GM04503 (cell line): ENCODE data around the gene SPTB.

Experiments
- DNase-seq: peaks from one replicate; pipeline ENCODE4 v3.0.0-alpha.2; 2012; ENCODE audit warnings: low read depth

SPTB gene

GRCh38 chr14:64885559-64885958, 5.9 kb upstream of the SPTB start:
- DNase-seq, result no peak

GRCh38 chr14:64880221-64881121, 764 bp upstream of the SPTB start:
- no peak for DNase-seq

GRCh38 chr14:64878837-64879634, 671 bp downstream of the SPTB start:
- DNase-seq, result no peak

GRCh38 chr14:64877846-64878245, 1.9 kb downstream of the SPTB start:
- no peak for DNase-seq

GRCh38 chr14:64875350-64875749, 4.4 kb downstream of the SPTB start:
- DNase-seq, result no peak

GRCh38 chr14:64873506-64874219, 6.0 kb downstream of the SPTB start:
- DNase-seq, result peak; percentile 5

- no peak for DNase-seq
These were observed 8.4 kb downstream of the SPTB start for GRCh38 chr14:64871344-64871743.

GRCh38 chr14:64870160-64870559, 9.5 kb downstream of the SPTB start:
- no peak for DNase-seq

GRCh38 chr14:64868841-64869240, 10.9 kb downstream of the SPTB start:
- no peak for DNase-seq

GRCh38 chr14:64868379-64868778, 11.3 kb downstream of the SPTB start:
- DNase-seq, result no peak

- DNase-seq, result no peak
These were observed 12.5 kb downstream of the SPTB start for GRCh38 chr14:64867182-64867581.

GRCh38 chr14:64865992-64866391, 13.7 kb downstream of the SPTB start:
- no peak for DNase-seq

- DNase-seq, result no peak
These were observed 14.6 kb downstream of the SPTB start for GRCh38 chr14:64865109-64865508.

- DNase-seq, result no peak
These were observed 15.4 kb downstream of the SPTB start for GRCh38 chr14:64864258-64864657.

- no peak for DNase-seq
These were observed 17.8 kb downstream of the SPTB start for GRCh38 chr14:64861916-64862315.

GRCh38 chr14:64860039-64860438, 19.7 kb downstream of the SPTB start:
- no peak for DNase-seq

GRCh38 chr14:64857979-64858744, 21.5 kb downstream of the SPTB start:
- DNase-seq, result no peak

GRCh38 chr14:64856529-64857445, 22.9 kb downstream of the SPTB start:
- no peak for DNase-seq

GRCh38 chr14:64855721-64856528, 23.8 kb downstream of the SPTB start:
- no peak for DNase-seq
